ENCODE results near the gene AFDN. TPM values are rescaled to one million over a fixed set of nuclear protein-coding genes. Genes with fewer than 3 reads are reported as not detected.

Gene AFDN, protein sequence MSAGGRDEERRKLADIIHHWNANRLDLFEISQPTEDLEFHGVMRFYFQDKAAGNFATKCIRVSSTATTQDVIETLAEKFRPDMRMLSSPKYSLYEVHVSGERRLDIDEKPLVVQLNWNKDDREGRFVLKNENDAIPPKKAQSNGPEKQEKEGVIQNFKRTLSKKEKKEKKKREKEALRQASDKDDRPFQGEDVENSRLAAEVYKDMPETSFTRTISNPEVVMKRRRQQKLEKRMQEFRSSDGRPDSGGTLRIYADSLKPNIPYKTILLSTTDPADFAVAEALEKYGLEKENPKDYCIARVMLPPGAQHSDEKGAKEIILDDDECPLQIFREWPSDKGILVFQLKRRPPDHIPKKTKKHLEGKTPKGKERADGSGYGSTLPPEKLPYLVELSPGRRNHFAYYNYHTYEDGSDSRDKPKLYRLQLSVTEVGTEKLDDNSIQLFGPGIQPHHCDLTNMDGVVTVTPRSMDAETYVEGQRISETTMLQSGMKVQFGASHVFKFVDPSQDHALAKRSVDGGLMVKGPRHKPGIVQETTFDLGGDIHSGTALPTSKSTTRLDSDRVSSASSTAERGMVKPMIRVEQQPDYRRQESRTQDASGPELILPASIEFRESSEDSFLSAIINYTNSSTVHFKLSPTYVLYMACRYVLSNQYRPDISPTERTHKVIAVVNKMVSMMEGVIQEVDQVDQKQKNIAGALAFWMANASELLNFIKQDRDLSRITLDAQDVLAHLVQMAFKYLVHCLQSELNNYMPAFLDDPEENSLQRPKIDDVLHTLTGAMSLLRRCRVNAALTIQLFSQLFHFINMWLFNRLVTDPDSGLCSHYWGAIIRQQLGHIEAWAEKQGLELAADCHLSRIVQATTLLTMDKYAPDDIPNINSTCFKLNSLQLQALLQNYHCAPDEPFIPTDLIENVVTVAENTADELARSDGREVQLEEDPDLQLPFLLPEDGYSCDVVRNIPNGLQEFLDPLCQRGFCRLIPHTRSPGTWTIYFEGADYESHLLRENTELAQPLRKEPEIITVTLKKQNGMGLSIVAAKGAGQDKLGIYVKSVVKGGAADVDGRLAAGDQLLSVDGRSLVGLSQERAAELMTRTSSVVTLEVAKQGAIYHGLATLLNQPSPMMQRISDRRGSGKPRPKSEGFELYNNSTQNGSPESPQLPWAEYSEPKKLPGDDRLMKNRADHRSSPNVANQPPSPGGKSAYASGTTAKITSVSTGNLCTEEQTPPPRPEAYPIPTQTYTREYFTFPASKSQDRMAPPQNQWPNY (N-terminal part only)
- total RNA-seq (ENCODE audit: low replicate concordance): 29.2 and 136 TPM in 2 replicates

- TF ChIP-seq CTCF (IDR thresholded peaks at IDR 0.05; ENCODE audit: insufficient read depth, low read length): no peak
- no peak for DNase-seq (ENCODE audit: low read depth)
- peak within 1 kb of the TSS; percentile 76 for H3K4me3 ChIP-seq (ENCODE audit: low read depth, low read length)
Measured at GRCh38 chr6:167826896-167827582, at the start of gene AFDN. AFDN (plus strand) TSS chr6:167826911; CDS start chr6:167827133, 222 bp downstream.

- H3K4me3 ChIP-seq (ENCODE audit: low read depth, low read length): no peak overlapping the region
- TF ChIP-seq CTCF (IDR thresholded peaks at IDR 0.05; ENCODE audit: insufficient read depth, low read length): no peak
- no peak for DNase-seq (ENCODE audit: low read depth)
Measured at GRCh38 chr6:167778497-167779128, 48.1 kb upstream of the AFDN start.

- no peak overlapping the region for H3K4me3 ChIP-seq (ENCODE audit: low read depth, low read length)
- no peak for DNase-seq (ENCODE audit: low read depth)
- no peak for TF ChIP-seq CTCF (IDR thresholded peaks at IDR 0.05; ENCODE audit: insufficient read depth, low read length)
Measured at GRCh38 chr6:167779129-167779992, 47.4 kb upstream of the AFDN start.

- DNase-seq (ENCODE audit: low read depth): no peak
- H3K4me3 ChIP-seq (ENCODE audit: low read depth, low read length): no peak overlapping the region
- TF ChIP-seq CTCF (IDR thresholded peaks at IDR 0.05; ENCODE audit: insufficient read depth, low read length): no peak
Measured at GRCh38 chr6:167779993-167780655, 46.6 kb upstream of the AFDN start.

GRCh38 chr6:167781066-167781767, 45.5 kb upstream of the AFDN start:
- H3K4me3 ChIP-seq (ENCODE audit: low read depth, low read length): no peak overlapping the region
- DNase-seq (ENCODE audit: low read depth): no peak
- TF ChIP-seq CTCF (IDR thresholded peaks at IDR 0.05; ENCODE audit: insufficient read depth, low read length): no peak
